HCT116 (cell line): ENCODE data around the gene TBC1D2B. TPM values are rescaled to one million over a fixed set of nuclear protein-coding genes. Genes with fewer than 3 reads are reported as not detected.

Experiments used
- ATAC-seq: fragments of 200-7000 bp; cut with Tn5 transposase; 2 replicates; pipeline ENCODE4 v1.9.1; 2020; ENCODE audit warnings: mild to moderate bottlenecking, moderate library complexity
- BruUV-seq: library from RNA; stranded (reverse); fragments of 400-500 nt; replicated peaks from 2 replicates; lab custom pipeline; 2021; lab: Mats Ljungman, UMichigan
- CTCF ChIA-PET: fragments of 300-600 bp; sonication (Branson Sonifier 250); formaldehyde crosslinking; loops from one replicate; lab custom pipeline; 2021; ENCODE audit warnings: antibody characterized with exemption; lab: Charles Lee
- POLR2A ChIA-PET: fragments of 300-600, 350-600 bp; sonication (Branson Sonifier 250); formaldehyde crosslinking; loops from one replicate; lab custom pipeline; 2021; ENCODE audit warnings: antibody characterized with exemption; lab: Charles Lee
- RAD21 ChIA-PET, 2 experiments: fragments of 300-600 bp; sonication (Branson Sonifier 250); formaldehyde crosslinking; loops; one replicate each; lab custom pipeline; 2023; ENCODE audit warnings: low total read pairs in 2 of 2; ENCODE audit not compliant: uncharacterized antibody in 2 of 2, unreplicated experiment in 2 of 2, low non-redundant PET in 1 of 2; lab: Charles Lee
- DNase-seq: peaks from one replicate; pipeline ENCODE4 v3.0.0-alpha.2; 2010; ENCODE audit warnings: low read depth, low spot score
- H2AFZ ChIP-seq: fragments of 200-600 bp; shearing (Covaris generic), sonication (generic); 2 replicates; pipeline ENCODE4 v1.6.1; 2017; ENCODE audit warnings: low read depth, mixed run types, mixed read lengths, antibody characterized with exemption, low read length; ENCODE audit not compliant: poor library complexity, severe bottlenecking
- H3K27ac ChIP-seq: 2 replicates; pipeline ENCODE4 v1.5.1; 2012; ENCODE audit warnings: low read depth, low read length
- H3K27me3 ChIP-seq: fragments of 200-600 bp; sonication (generic); 2 replicates; pipeline ENCODE4 v1.6.1; 2016; ENCODE audit warnings: mixed run types, low read length, mixed read lengths; ENCODE audit not compliant: insufficient read depth
- H3K36me3 ChIP-seq, 2 experiments: fragments of 200-500 bp in 1 of 2; fragments of 200-600 bp in 1 of 2; sonication (Bioruptor generic) in 1 of 2; sonication (generic) in 1 of 2; 2 replicates each; pipeline versions ENCODE4 v1.5.1 to v1.6.1; 2014 to 2016; ENCODE audit warnings: low read length in 2 of 2, inconsistent platforms in 1 of 2, mixed read lengths in 1 of 2, mixed run types in 1 of 2; ENCODE audit not compliant: insufficient read depth in 2 of 2, control insufficient read depth in 1 of 2
- H3K4me1 ChIP-seq, 2 experiments: fragments of 200-600 bp in 1 of 2; sonication (generic) in 1 of 2; 2 replicates each; pipeline versions ENCODE4 v1.5.1 to v1.6.1; 2012 to 2017; ENCODE audit warnings: low read length in 2 of 2, inconsistent platforms in 1 of 2, mild to moderate bottlenecking in 1 of 2, mixed read lengths in 1 of 2, mixed run types in 1 of 2, moderate library complexity in 1 of 2; ENCODE audit not compliant: insufficient read depth in 2 of 2, control insufficient read depth in 1 of 2
- H3K4me2 ChIP-seq: fragments of 200-600 bp; sonication (generic); 2 replicates; pipeline ENCODE4 v1.6.1; 2017; ENCODE audit warnings: mixed run types, low read length, mixed read lengths
- H3K4me3 ChIP-seq, 2 experiments: fragments of 200-600 bp in 1 of 2; sonication (generic) in 1 of 2; replicated peaks in 1 of 2; 2 replicates each; pipeline ENCODE4 v1.5.1; 2011 to 2016; ENCODE audit warnings: low read length in 2 of 2, control low read depth in 1 of 2, low read depth in 1 of 2, mild to moderate bottlenecking in 1 of 2, mixed read lengths in 1 of 2, mixed run types in 1 of 2
- H3K79me2 ChIP-seq: fragments of 200-600 bp; sonication (generic); 2 replicates; pipeline ENCODE4 v1.6.1; 2017; ENCODE audit warnings: mild to moderate bottlenecking, mixed run types, low read length, moderate library complexity, mixed read lengths; ENCODE audit not compliant: insufficient read depth
- H3K9ac ChIP-seq: fragments of 200-600 bp; sonication (generic); 2 replicates; pipeline ENCODE4 v1.6.1; 2016; ENCODE audit warnings: low read length, mixed read lengths
- H3K9me2 ChIP-seq: fragments of 200-600 bp; sonication (generic), shearing (Covaris generic); 2 replicates; pipeline ENCODE4 v1.6.1; 2017; ENCODE audit warnings: mixed run types, mild to moderate bottlenecking, moderate library complexity; ENCODE audit not compliant: insufficient read depth
- H3K9me3 ChIP-seq, 2 experiments: fragments of 200-500 bp in 1 of 2; fragments of 200-600 bp in 1 of 2; sonication (Bioruptor generic) in 1 of 2; sonication (generic) in 1 of 2; 2 replicates each; pipeline ENCODE4 v1.6.1; 2014 to 2017; ENCODE audit warnings: low read length in 2 of 2, mixed read lengths in 2 of 2, inconsistent platforms in 1 of 2, low read depth in 1 of 2, mild to moderate bottlenecking in 1 of 2, mixed run types in 1 of 2, moderate library complexity in 1 of 2; ENCODE audit not compliant: control insufficient read depth in 1 of 2, insufficient read depth in 1 of 2
- H4K20me1 ChIP-seq: fragments of 200-600 bp; sonication (generic), shearing (Covaris generic); 2 replicates; pipeline ENCODE4 v1.6.1; 2017; ENCODE audit warnings: mixed run types, mild to moderate bottlenecking, moderate library complexity; ENCODE audit not compliant: insufficient read depth
- CBX3 ChIP-seq: IDR thresholded peaks from 2 replicates; pipeline ENCODE4 v1.6.1; 2012; ENCODE audit warnings: low read depth
- CEBPB ChIP-seq: IDR thresholded peaks from 2 replicates; pipeline ENCODE4 v1.6.1; 2012; ENCODE audit warnings: low read depth
- EGR1 ChIP-seq: IDR thresholded peaks from 2 replicates; pipeline ENCODE4 v1.6.1; 2012; ENCODE audit warnings: low read depth
- ELF1 ChIP-seq: IDR thresholded peaks from 2 replicates; pipeline ENCODE4 v1.6.1; 2012; ENCODE audit warnings: low read depth, borderline replicate concordance
- EZH2 ChIP-seq: fragments of 200-600 bp; sonication (generic); IDR thresholded peaks from 2 replicates; pipeline ENCODE4 v1.6.1; 2017; ENCODE audit warnings: antibody characterized with exemption, mixed run types
- FOSL1 ChIP-seq: IDR thresholded peaks from 2 replicates; pipeline ENCODE4 v1.6.1; 2012; ENCODE audit warnings: low read depth
- JUND ChIP-seq: IDR thresholded peaks from 2 replicates; pipeline ENCODE4 v1.6.1; 2012
- REST ChIP-seq: IDR thresholded peaks from 2 replicates; pipeline ENCODE4 v1.6.1; 2012; ENCODE audit warnings: low read depth
- intact Hi-C: fragments of 100-400 bp; cut with micrococcal nuclease; formaldehyde crosslinking; loops from 2 replicates; pipeline ENCODE4 v1.10.0; 2022
- total RNA-seq: library from RNA; stranded (reverse); gene quantifications from one replicate; pipeline ENCODE4 v1.2.1, GENCODE V29; 2021; ENCODE audit not compliant: unreplicated experiment
- TF ChIP-seq, protein P1 (sequence below): IDR thresholded peaks from 2 replicates; pipeline ENCODE4 v1.6.1; 2012

Gene TBC1D2B
- total RNA-seq, 1 experiment from 2014 or later: 16.6 TPM

GRCh38 chr15:78020007-78020406, 57.5 kb downstream of the TBC1D2B start:
- H3K4me3 ChIP-seq: no peak overlapping the region
- no peaks in the 10 kb centered on the region for H3K27me3 ChIP-seq
- no peaks in the 10 kb centered on the region for H3K9me2 ChIP-seq
- POLR2A ChIA-PET: no interaction called here
- no peak for DNase-seq
- H3K9ac ChIP-seq: no peak overlapping the region
- H2AFZ ChIP-seq: no peak overlapping the region
- CTCF ChIA-PET: no interaction called here
- no peak overlapping the region for H3K4me2 ChIP-seq
- ATAC-seq: no peak
- RAD21 ChIA-PET: no interaction called here
- TF ChIP-seq CBX3 (no peak), CEBPB (no peak), REST (no peak), EGR1 (no peak), EZH2 (no peak), ELF1 (no peak), JUND (no peak), FOSL1 (no peak)
- TF ChIP-seq, protein P1, sequence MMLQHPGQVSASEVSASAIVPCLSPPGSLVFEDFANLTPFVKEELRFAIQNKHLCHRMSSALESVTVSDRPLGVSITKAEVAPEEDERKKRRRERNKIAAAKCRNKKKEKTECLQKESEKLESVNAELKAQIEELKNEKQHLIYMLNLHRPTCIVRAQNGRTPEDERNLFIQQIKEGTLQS: no peak
- no peak overlapping the region for H3K27ac ChIP-seq
- H4K20me1 ChIP-seq: no peaks in the 10 kb centered on the region
- H3K9me3 ChIP-seq: no peaks in the 10 kb centered on the region
- H3K36me3 ChIP-seq: peaks cover 3 to 10% of the 10 kb centered on the region in 2 experiments; a peak in 2 of 4 replicates
- intact Hi-C loops: no loop called here
- H3K79me2 ChIP-seq: no peaks in the 10 kb centered on the region
- no peaks in the 10 kb centered on the region for H3K4me1 ChIP-seq
- no TSS peak for BruUV-seq
